CD4-positive, CD25-positive, alpha-beta regulatory T cell (primary cell): ENCODE measurements around the gene SHANK2. TPM values are rescaled to one million over a fixed set of nuclear protein-coding genes. Genes with fewer than 3 reads are reported as not detected.
"Not testable (repeated sequence)": the region's sequence is repeated elsewhere in the genome, so short reads cannot be mapped to it uniquely, and the experiment has no call there.

Source experiments
- ATAC-seq, 2 donors: fragments of 150-1000 bp; cut with Tn5 transposase; one replicate each; pipeline ENCODE4 v1.10.0; 2021; ENCODE audit warnings: low read depth in 2 of 2, moderate number of reproducible peaks in 2 of 2, moderate library complexity in 1 of 2
- DNase-seq, 3 donors: peaks; one replicate each; pipeline versions ENCODE4 v3.0.0 to v3.0.0-alpha.2; 2012 to 2022; ENCODE audit warnings: mixed read lengths in 1 of 3
- H3K27ac ChIP-seq: one replicate; pipeline ENCODE4 v1.7.0; 2013; ENCODE audit warnings: mild to moderate bottlenecking, low read length; ENCODE audit not compliant: insufficient read depth, poor library complexity, severe bottlenecking
- H3K27me3 ChIP-seq: one replicate; pipeline ENCODE4 v1.7.0; 2013; ENCODE audit warnings: low read length; ENCODE audit not compliant: control insufficient read depth, insufficient read depth
- H3K36me3 ChIP-seq: one replicate; pipeline ENCODE4 v1.7.0; 2013; ENCODE audit warnings: mild to moderate bottlenecking, low read length, moderate library complexity; ENCODE audit not compliant: control insufficient read depth, insufficient read depth
- H3K4me1 ChIP-seq: 2 replicates; pipeline ENCODE4 v1.7.0; 2013; ENCODE audit warnings: mild to moderate bottlenecking, low read length; ENCODE audit not compliant: insufficient read depth, control insufficient read depth, poor library complexity, severe bottlenecking
- H3K4me3 ChIP-seq: one replicate; pipeline ENCODE4 v1.7.0; 2013; ENCODE audit warnings: low read depth, mild to moderate bottlenecking, low read length, moderate library complexity
- H3K9me3 ChIP-seq, 2 experiments: 1 replicate in 1 of 2; 2 replicates in 1 of 2; pipeline ENCODE4 v1.7.0; 2013; ENCODE audit warnings: low read length in 2 of 2, mild to moderate bottlenecking in 1 of 2, moderate library complexity in 1 of 2; ENCODE audit not compliant: control insufficient read depth in 2 of 2
- H3K27ac Mint-ChIP-seq, 3 donors: one replicate each; pipeline ENCODE4 v1.8.0; 2020 to 2022; ENCODE audit warnings: mild to moderate bottlenecking in 3 of 3, mixed read lengths in 3 of 3, moderate library complexity in 2 of 3
- H3K27me3 Mint-ChIP-seq: one replicate; pipeline ENCODE4 v1.8.0; 2022; ENCODE audit warnings: mild to moderate bottlenecking, mixed read lengths
- H3K36me3 Mint-ChIP-seq: one replicate; pipeline ENCODE4 v1.8.0; 2020; ENCODE audit warnings: mixed read lengths
- H3K4me1 Mint-ChIP-seq, 4 donors: one replicate each; pipeline ENCODE4 v1.8.0; 2020 to 2022; ENCODE audit warnings: mixed read lengths in 4 of 4, mild to moderate bottlenecking in 1 of 4
- H3K4me3 Mint-ChIP-seq, 4 donors: one replicate each; pipeline ENCODE4 v1.8.0; 2020 to 2022; ENCODE audit warnings: mild to moderate bottlenecking in 4 of 4, mixed read lengths in 4 of 4, moderate library complexity in 3 of 4
- H3K9me3 Mint-ChIP-seq, 7 donors: one replicate each; pipeline ENCODE4 v1.8.0; 2020 to 2022; ENCODE audit warnings: mixed read lengths in 7 of 7, mild to moderate bottlenecking in 3 of 7, moderate library complexity in 2 of 7
- polyA plus RNA-seq, 4 donors: library from polyadenylated mRNA; unstranded; fragments of 300-500 nt; fragmentation: Illumina TruSeq; gene quantifications; one replicate each; pipeline ENCODE4 v1.2.3, GENCODE V29; 2021
- total RNA-seq: library from RNA; stranded (reverse); gene quantifications from one replicate; pipeline ENCODE4 v1.2.3, GENCODE V29; 2022

SHANK2 gene
- total and polyA plus RNA-seq, 5 donors from 2014 or later = not detected

DNA sequence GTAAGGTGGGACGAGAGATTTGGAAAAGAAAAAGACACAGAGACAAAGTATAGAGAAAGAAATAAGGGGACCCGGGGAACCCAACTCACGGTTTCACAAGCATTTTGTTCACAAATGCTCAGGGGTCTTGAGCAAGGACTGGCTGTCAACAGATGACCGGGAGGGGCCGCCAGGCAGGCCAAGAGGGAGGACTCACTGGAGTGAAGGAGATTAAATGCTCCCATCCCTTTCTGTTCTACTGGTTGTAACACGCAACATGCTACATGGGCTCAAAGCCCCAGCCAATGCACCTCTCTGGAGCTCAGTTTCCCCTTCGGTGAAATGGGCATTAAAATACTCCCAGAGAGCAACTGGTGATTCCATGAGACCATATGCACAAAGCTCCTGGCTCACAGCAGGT is 13.4 kb downstream of the SHANK2 start:
- Histone ChIP-seq H3K4me1 (no peaks in the 10 kb centered on the region), H3K36me3 (no peaks in the 10 kb centered on the region), H3K27me3 (no peaks in the 10 kb centered on the region), H3K27ac (no peak overlapping the region), H3K9me3 (no peaks in the 10 kb centered on the region), H3K4me3 (no peak overlapping the region)
- Mint-ChIP-seq H3K4me3 (no peak overlapping the region), H3K4me1 (no peaks in the 10 kb centered on the region), H3K27ac (no peak overlapping the region), H3K27me3 (peaks cover 9% of the 10 kb centered on the region), H3K36me3 (no peaks in the 10 kb centered on the region), H3K9me3 (peaks cover 0 to 2% (median 0%) of the 10 kb centered on the region in 7 donors)
- ATAC-seq = no peak
- no peak for DNase-seq

DNA sequence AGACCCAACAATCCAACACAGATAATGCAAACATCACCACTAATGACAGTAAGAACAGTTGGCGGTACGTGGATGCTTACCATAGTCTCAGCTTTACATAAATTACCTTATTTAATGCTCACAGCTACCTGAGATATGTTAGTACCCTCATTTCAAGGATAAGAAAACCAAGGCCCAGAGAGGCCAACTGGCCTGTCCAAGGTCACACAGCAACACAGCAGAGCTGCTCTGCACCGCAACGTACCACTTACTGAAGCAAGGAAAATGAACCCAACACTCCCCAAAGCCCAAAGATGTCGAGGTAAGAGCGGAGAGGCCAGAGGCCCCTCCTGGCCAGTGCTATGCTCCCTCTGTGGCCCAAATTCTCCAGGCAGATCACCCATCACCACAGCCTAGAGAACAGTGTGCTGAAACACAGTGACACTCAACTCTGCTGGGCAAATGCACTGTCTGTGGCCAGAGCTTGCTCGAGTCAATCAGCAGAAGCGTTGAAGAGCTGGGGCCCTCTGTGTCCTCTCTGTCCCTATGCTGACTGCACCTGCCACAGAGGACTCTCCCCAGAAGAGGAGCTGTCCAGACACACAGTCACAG is 14.0 kb downstream of the SHANK2 start:
- no peaks in the 10 kb centered on the region for H3K36me3 Mint-ChIP-seq

GRCh38 chr11:71237853-71238252 is 14.5 kb downstream of the SHANK2 start:
- no peak for DNase-seq
- Mint-ChIP-seq H3K9me3 (peaks cover 0 to 2% (median 0%) of the 10 kb centered on the region in 7 donors), H3K4me3 (no peak overlapping the region), H3K36me3 (no peaks in the 10 kb centered on the region), H3K27ac (no peak overlapping the region), H3K4me1 (no peaks in the 10 kb centered on the region), H3K27me3 (peaks cover 9% of the 10 kb centered on the region)
- H3K27me3 ChIP-seq = no peaks in the 10 kb centered on the region
- H3K4me3 ChIP-seq = no peak overlapping the region
- ATAC-seq = no peak
- H3K27ac ChIP-seq = no peak overlapping the region
- no peaks in the 10 kb centered on the region for H3K9me3 ChIP-seq
- no peaks in the 10 kb centered on the region for H3K4me1 ChIP-seq
- H3K36me3 ChIP-seq = no peaks in the 10 kb centered on the region

More for the DNA sequence above, 14.0 kb downstream of the SHANK2 start:
- H3K27ac ChIP-seq = no peak overlapping the region
- peaks cover 9% of the 10 kb centered on the region for H3K27me3 Mint-ChIP-seq
- no peak for DNase-seq
- no peak overlapping the region for H3K27ac Mint-ChIP-seq
- no peak overlapping the region for H3K4me3 Mint-ChIP-seq
- peaks cover 0 to 2% (median 0%) of the 10 kb centered on the region in 7 donors for H3K9me3 Mint-ChIP-seq
- ATAC-seq = no peak
- no peaks in the 10 kb centered on the region for H3K27me3 ChIP-seq
- no peaks in the 10 kb centered on the region for H3K36me3 ChIP-seq
- H3K9me3 ChIP-seq = no peaks in the 10 kb centered on the region
- no peaks in the 10 kb centered on the region for H3K4me1 ChIP-seq
- H3K4me1 Mint-ChIP-seq = no peaks in the 10 kb centered on the region
- H3K4me3 ChIP-seq = no peak overlapping the region

GRCh38 chr11:71236836-71237475 is 15.4 kb downstream of the SHANK2 start:
- Histone ChIP-seq H3K9me3 (no peaks in the 10 kb centered on the region), H3K27me3 (no peaks in the 10 kb centered on the region), H3K36me3 (no peaks in the 10 kb centered on the region), H3K27ac (no peak overlapping the region), H3K4me1 (no peaks in the 10 kb centered on the region), H3K4me3 (no peak overlapping the region)
- Mint-ChIP-seq H3K4me3 (no peak overlapping the region), H3K4me1 (no peaks in the 10 kb centered on the region), H3K36me3 (no peaks in the 10 kb centered on the region), H3K27me3 (peaks cover 9% of the 10 kb centered on the region), H3K27ac (no peak overlapping the region), H3K9me3 (peaks cover 0 to 2% (median 0%) of the 10 kb centered on the region in 7 donors)
- DNase-seq = no peak
- ATAC-seq = no peak

DNA sequence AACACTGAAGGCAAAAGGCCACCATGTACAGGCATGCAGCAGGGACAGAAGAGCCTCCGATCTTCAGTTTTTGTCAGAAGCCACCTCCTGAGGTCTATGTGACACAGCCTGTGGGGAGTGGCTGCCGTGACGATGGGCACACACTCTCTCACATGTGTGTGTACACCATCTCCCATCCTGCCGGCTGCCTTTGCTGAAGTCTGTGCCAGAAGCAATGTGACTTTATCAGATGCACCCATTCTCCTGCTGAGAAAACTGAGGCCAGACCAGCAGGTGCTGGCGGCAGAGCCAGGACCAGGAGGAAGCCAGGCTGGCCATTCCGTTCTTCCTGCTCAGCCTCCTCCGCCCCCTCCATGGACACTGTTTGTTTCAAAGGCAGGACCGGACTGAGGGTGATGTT is 16.7 kb downstream of the SHANK2 start:
- H3K4me1 Mint-ChIP-seq = no peaks in the 10 kb centered on the region
- Histone ChIP-seq H3K27me3 (no peaks in the 10 kb centered on the region), H3K4me1 (no peaks in the 10 kb centered on the region), H3K9me3 (no peaks in the 10 kb centered on the region), H3K27ac (no peak overlapping the region), H3K4me3 (no peak overlapping the region), H3K36me3 (no peaks in the 10 kb centered on the region)
- H3K27me3 Mint-ChIP-seq = peaks cover 4% of the 10 kb centered on the region
- DNase-seq = no peak
- no peak overlapping the region for H3K27ac Mint-ChIP-seq
- no peak overlapping the region for H3K4me3 Mint-ChIP-seq
- peaks cover 0 to 2% (median 0%) of the 10 kb centered on the region in 7 donors for H3K9me3 Mint-ChIP-seq
- H3K36me3 Mint-ChIP-seq = no peaks in the 10 kb centered on the region
- ATAC-seq = no peak

GRCh38 chr11:71233896-71234852 is 18.2 kb downstream of the SHANK2 start:
- H3K36me3 ChIP-seq, DNase-seq, H3K4me3 ChIP-seq, H3K27ac Mint-ChIP-seq, ATAC-seq, H3K9me3 Mint-ChIP-seq, H3K27me3 Mint-ChIP-seq, H3K4me1 Mint-ChIP-seq, H3K4me3 Mint-ChIP-seq, H3K4me1 ChIP-seq, H3K36me3 Mint-ChIP-seq, H3K9me3 ChIP-seq, H3K27me3 ChIP-seq, H3K27ac ChIP-seq: not testable (repeated sequence)

GRCh38 chr11:71232364-71232763 is 20.0 kb downstream of the SHANK2 start:
- Histone ChIP-seq H3K9me3 (peaks cover 2 to 3% of the 10 kb centered on the region in 2 experiments), H3K27ac (no peak overlapping the region), H3K27me3 (no peaks in the 10 kb centered on the region), H3K4me1 (no peaks in the 10 kb centered on the region), H3K4me3 (no peak overlapping the region), H3K36me3 (no peaks in the 10 kb centered on the region)
- Mint-ChIP-seq H3K4me3 (no peak overlapping the region), H3K9me3 (peaks cover 0 to 9% (median under 1%) of the 10 kb centered on the region in 7 donors), H3K27ac (no peak overlapping the region), H3K36me3 (no peaks in the 10 kb centered on the region), H3K27me3 (no peaks in the 10 kb centered on the region), H3K4me1 (no peaks in the 10 kb centered on the region)
- no peak for ATAC-seq
- DNase-seq = no peak
